22Rv1 (cell line): Measurements from ENCODE around the gene NMBR.

Experiments
- H3K27ac ChIP-seq: fragments of 450-650 bp; 2 replicates; pipeline ENCODE4 v1.5.1; 2017
- CTCF ChIP-seq: fragments of 450-650 bp; IDR thresholded peaks from 2 replicates; pipeline ENCODE4 v1.5.1; 2017; ENCODE audit warnings: mild to moderate bottlenecking
- ZFX ChIP-seq: fragments of 450-650 bp; IDR thresholded peaks from 2 replicates; pipeline ENCODE4 v1.6.1; 2017; ENCODE audit warnings: antibody characterized with exemption, borderline replicate concordance

The NMBR gene

GRCh38 chr6:142185641-142186040 is 38.7 kb upstream of the NMBR start:
- TF ChIP-seq ZFX = no peak
- no peak overlapping the region for H3K27ac ChIP-seq

GRCh38 chr6:142184307-142184706 is 37.4 kb upstream of the NMBR start:
- no peak overlapping the region for H3K27ac ChIP-seq
- no peak for TF ChIP-seq ZFX
- no peak for TF ChIP-seq CTCF

- TF ChIP-seq CTCF = no peak
- TF ChIP-seq ZFX = no peak
- no peak overlapping the region for H3K27ac ChIP-seq
These were observed 36.4 kb upstream of the NMBR start for GRCh38 chr6:142183351-142183750.

- TF ChIP-seq ZFX = no peak
- no peak for TF ChIP-seq CTCF
- H3K27ac ChIP-seq = no peak overlapping the region
These were observed 35.1 kb upstream of the NMBR start for GRCh38 chr6:142182004-142182403.

- no peak for TF ChIP-seq CTCF
- no peak for TF ChIP-seq ZFX
- H3K27ac ChIP-seq = no peak overlapping the region
These were observed 31.2 kb upstream of the NMBR start for GRCh38 chr6:142178129-142178528.

GRCh38 chr6:142174703-142175102 is 27.8 kb upstream of the NMBR start:
- no peak overlapping the region for H3K27ac ChIP-seq
- no peak for TF ChIP-seq CTCF
- TF ChIP-seq ZFX = no peak

GRCh38 chr6:142173980-142174379 is 27.1 kb upstream of the NMBR start:
- H3K27ac ChIP-seq = no peak overlapping the region
- TF ChIP-seq ZFX (no peak), CTCF (no peak)

- peak overlapping the region; percentile 66 for H3K27ac ChIP-seq
- TF ChIP-seq CTCF (no peak), ZFX (no peak)
These were observed 25.8 kb upstream of the NMBR start for GRCh38 chr6:142172758-142173157.
